HG02840 (cell line): ENCODE results near the gene SHLD3.
"Not testable (repeated sequence)": the region's sequence is repeated elsewhere in the genome, so short reads cannot be mapped to it uniquely, and the experiment has no call there.

Experiments used
- ATAC-seq: cut with Tn5 transposase; IDR thresholded peaks from one replicate; pipeline ENCODE4 v1.9.1; 2021; ENCODE audit warnings: mild to moderate bottlenecking, moderate library complexity, moderate number of reproducible peaks; ENCODE audit not compliant: unreplicated experiment, low FRiP score

SHLD3 gene, protein sequence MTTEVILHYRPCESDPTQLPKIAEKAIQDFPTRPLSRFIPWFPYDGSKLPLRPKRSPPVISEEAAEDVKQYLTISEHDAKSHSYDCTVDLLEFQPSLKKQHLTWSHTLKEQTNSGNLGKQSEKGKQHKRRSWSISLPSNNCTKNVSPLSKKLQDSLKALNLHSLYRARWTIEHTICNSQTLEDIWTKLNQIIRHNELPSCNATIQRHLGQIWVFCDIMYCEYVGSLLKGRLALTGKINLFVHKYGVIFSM

DNA sequence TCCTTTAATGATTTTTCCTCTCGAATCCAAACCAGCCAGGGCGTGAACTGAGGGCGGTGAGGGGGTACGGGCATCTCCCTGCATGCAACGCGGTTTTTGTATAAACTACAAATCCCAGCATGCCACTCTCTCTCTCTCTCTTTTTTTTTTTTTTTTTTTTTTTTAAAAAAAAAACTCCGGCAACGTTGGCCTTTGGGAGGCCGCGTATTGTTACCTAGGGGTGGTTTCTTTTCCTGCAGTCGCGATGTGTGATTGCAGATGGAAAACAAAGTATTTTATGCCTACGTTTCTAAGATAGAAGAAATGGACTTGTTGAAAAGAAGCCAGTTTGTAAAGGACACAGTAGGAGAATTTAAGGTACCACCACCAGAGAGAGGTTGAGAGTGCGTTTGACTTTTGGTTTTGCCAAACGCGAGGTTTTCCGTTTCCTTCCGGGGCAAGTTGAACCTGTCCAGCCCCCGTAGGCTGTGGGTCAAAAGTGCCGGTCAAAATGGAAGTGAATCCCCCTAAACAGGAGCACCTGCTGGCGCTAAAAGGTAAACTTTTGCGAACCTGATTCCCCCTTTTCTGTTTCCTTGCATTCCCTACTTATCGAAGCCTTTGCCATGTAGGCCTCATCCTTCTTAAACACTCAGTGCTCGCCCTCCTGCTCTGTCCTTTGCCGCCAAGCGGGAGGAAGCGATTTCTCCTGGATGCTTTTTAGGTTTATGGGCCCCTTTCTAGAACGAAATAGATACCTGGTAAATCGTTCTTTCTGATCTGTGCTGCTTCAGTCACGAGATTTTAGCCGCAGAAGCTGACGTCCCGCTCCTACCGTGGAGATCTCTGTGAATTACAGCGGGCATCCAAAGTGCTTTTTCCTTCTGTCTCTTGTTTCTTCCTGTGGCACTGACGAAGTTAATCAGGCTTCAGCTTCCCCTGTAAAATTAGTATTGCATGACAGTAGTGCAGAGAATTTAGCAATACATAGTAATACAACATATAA, at the start of gene SHLD3, which contains the start of gene TRAPPC13:
SHLD3 (plus strand) TSS at position 457 of the 985 bp plus-strand sequence. CDS start 4,561 bp downstream, outside the sequence.
TRAPPC13 (plus strand) TSS at position 457 of the 985 bp plus-strand sequence; CDS start at position 491, 34 bp downstream.
- peak; percentile 85 for ATAC-seq

DNA sequence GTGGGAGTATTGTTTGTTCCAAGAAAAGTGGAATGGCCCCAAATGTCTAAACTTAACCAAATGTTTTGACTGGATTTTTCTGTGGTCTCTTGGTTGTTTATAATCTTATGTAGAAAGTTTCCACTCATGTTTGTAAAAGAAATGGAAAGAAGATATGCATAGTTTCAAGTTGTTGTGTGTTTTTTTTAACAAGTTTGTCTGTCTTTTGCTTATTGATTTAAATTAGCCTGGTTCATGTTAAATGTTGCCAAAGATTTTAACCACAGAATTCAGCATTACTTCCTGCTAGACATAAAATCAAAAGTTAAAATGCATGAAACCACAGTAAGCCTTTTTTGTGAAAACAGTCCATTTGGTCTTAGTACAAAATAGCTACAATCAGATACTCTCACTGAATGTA, 47.7 kb upstream of the SHLD3 start:
- ATAC-seq, result no peak

DNA sequence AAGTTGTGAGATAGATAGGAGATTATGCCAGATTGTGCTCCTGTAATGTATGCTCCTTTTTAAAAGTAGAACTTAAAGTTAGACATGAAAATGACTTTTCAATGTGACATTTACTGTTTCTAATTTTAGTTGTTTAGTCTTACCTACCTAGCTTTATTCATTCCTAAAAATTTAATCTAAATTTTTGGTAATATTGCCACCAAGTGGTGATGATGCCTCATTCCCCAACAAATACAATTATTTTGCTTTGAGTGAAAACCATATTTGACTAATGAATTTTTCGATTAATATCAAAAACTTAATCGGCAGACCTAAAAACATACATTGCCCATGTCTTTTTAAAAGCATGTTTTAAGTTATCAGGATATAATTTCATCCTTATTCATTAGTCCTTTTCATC, 36.1 kb upstream of the SHLD3 start:
- no peak for ATAC-seq

DNA sequence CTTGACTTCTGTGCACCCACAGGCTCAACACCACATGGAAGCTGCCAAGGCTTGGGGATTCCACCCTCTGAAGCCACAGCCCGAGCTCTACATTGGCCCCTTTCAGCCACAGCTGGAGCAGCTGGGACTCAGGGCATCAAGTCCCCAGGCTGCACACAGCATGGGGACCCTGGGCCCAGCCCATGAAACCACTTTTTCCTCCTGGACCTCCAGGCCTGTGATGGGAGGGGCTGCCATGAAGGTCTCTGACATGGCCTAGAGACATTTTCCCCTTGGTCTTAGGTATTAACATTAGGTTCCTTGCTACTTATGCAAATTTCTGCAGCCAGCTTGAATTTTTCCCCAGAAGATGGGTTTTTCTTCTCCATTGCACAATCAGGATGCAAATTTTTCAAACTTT, 23.1 kb upstream of the SHLD3 start:
- ATAC-seq, result not testable (repeated sequence)

DNA sequence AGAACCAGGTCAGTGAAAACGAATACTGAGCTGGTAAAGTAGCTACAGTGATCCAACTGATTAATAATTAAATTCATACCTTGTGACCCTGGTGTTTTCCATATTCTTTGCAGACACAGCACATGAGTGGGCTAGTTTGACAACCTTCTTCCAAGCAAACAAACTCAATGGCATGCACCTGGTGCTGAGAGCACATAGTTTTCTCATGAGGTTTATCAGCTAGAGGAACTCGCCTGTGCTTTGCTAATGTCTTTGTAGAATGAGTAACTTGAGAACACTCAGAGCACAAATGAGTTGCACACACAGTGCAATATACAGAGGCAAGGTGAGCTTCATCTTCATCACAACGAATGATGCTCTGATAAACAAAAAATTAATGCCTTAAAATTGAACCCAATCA, 13.3 kb upstream of the SHLD3 start:
- ATAC-seq, result no peak

DNA sequence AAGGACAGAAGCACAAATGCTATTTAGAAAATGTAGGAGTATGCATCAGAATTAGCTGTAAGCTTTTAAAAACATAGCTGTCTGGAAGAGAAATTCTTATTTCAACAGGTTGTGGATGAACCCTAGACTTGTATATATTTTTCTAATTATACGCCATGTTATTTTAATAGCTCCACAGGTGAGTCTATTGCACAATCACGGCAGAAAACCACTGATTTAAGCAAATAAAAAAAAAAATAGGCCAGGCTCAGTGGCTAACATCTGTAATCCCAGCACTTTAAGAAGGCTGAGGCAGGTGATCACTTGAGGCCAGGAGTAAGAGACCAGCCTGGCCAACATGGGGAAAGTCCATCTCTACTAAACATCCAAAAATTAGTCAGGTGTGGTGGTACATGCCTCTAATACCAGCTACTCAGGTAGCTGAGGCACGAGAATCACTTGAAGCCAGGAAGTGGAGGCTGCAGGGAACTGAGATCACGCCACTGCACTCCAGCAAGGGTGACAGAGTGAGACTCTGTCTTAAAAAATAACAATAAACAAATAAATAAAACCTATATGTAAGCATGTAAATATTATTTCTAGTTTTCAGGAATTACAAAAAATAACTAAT, 12.4 kb upstream of the SHLD3 start:
- ATAC-seq, result no peak

DNA sequence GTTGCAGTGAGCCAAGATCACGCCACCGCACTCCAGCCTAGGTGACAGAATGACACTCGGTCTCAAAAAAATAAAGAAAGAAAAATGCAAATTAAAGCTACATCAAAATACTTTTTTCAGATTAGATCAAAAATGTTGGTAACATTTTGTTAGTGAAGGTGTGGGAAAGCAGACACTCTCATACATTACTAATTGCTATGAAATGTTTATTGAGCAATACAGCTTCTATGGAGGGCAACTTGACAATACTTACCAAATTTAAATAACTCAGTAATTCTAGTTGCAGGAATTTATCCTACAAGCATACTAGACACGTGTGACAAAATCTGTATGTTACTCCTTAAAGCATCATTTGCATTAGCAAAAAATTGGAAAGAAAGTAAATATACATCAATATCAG, 4.8 kb upstream of the SHLD3 start:
- ATAC-seq, result no peak

DNA sequence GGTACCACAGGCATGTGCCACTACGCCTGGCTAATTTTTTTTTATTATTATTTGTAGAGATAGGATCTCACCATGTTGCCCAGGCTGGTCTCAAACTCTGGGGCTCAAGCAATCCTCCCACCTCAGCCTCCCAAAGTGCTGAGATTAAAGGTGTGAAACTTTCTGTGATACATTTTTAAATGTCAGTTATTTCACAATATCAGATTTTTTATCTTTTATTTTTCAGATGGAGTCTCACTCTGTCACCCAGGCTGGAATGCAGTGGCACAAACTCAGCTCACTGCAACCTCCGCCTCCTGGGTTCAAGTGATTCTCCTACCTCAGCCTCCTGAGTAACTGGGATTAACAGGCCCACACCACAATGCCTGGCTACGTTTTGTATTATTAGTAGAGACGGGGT, 2.9 kb upstream of the SHLD3 start:
- not testable (repeated sequence) for ATAC-seq

DNA sequence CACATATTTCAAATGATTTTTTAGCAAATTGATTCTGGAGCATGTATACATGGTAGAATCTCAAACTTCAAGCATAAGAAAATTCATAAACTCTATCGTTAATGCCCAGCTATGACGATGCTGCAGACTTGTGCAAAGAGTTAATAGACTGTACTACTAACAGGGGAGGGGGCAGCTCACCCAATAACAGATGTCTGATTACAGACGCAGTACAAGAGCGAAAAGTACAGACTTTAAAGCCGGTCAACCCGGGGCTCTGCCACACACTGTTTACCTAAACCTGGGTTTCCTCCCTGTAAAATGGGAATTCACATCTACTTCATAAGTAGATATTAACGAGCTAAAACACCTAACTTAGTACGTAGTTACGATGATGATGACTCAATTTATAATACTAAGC, 1.3 kb upstream of the SHLD3 start:
- no peak for ATAC-seq

DNA sequence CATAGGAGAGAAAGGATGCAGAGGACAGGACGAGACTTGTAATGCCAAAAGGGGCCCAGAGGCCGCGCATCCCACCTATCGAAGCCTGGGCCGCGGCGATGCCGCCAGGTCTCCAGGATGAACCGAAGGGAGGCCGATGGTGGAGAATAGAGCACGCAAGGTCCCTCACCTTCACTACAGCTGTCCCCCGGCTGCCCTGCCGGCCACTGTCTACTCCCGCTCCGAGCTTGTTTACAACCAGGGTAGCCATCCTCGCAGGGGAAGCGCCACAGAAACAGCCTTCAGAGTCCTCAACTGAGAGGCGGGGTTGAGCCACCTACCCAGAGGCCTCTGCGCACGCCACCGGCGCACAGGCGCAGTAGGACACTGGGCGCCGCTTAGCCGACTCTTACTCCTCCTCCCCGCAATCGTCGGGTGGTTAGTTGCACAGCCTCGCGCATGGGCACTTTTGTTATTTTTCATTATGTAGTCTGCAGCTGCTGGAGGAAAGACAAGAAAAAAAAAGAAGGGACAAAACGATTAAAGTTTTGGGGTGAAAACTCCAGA, 729 bp upstream of the SHLD3 start, which contains the start of gene TRIM23:
TRIM23 (minus strand) TSS at position 309 of the 546 bp plus-strand sequence; CDS start at position 250, 59 bp downstream.
- ATAC-seq, result peak; percentile 93

DNA sequence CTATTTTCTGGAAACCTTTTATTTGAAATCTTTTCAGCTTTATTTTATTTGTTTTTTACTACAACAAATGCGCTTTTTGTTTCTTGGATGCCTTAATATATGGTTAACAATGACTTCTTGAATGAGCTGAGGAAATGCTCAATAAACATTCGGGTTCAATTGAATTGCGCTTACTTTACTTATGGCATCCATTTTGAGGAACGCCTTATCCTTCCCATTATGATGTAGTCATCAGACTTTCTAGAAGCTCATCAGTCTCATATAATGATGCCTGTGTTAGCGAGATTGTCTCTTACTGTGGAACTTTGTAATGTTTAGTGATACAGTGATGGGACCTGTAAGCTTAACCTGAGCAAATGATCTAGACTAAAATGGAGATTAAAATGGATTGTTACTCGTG, 916 bp downstream of the SHLD3 start:
- ATAC-seq, result no peak

DNA sequence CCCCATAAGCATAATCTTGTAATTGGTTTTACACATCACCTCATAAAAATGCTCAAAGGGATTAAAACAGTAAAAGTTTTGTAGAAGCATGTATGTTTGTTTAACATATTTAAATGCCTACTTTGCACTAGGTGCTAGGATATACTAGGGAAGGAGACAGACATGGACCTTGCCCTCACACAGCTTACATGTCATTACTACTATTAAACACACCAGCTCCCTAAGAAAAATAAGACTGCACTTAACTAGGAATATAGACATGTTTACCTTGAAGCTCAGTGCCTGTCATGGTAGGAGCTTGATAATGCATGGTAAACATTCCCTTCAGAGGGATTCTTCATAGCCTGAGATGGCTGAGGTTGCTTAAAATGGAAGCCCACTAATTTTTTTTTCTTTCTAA, 6.2 kb downstream of the SHLD3 start:
- ATAC-seq, result no peak

DNA sequence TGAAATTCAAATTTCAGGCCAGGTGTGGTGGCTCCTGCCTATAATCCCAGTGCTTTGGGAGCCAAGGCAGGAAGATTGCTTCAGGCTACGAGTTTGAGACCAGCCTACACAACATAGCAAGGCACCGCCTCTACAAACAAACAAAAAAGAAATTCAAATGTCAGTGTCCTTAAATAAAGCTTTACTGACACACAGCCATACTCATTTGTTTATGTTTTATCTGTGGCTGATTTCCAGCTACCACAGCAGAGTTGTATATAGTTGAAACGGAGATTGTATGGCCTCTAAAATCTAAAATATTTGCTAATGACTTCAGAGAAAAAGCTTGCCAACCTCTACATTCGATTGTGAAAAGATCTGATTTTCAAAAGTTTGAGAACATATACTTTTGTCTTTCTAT, 15.4 kb downstream of the SHLD3 start:
- no peak for ATAC-seq

DNA sequence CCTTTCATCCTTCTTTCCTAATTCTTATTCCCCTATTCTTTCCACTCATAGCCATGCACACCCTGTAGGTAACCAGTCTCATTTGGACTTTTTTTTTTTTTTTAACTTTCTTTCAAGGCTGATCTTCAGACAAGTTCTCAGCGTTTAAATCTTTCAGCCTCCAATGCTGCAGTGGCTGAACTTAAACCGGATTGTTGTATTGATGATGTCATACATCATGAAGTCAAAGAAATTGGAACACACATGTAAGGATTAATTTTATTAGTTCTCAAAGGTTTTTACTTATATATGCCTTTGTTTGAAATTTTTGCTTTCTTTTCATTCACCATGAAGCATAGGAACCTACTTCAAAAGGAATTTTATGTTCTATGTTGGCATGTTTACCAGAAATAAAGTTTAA, 22.1 kb downstream of the SHLD3 start:
- ATAC-seq, result no peak

DNA sequence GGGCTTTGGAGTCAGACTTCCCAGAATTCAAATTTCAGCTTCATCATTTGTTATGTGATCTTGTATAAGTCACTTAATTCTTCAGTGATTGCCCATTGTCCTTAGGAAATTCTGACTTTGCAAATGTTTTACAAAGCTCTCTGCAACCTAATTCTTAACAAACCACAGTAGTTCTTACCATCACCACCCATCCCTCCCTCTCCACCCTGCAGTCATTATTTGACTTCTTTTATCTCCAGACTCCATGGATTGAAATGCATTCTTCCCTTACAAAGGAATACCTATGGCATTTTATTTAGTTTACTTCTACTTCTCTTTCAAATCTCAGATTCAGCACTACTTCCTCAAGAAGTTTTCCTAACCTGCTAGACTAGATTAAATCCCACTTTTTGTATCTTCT, 23.1 kb downstream of the SHLD3 start:
- no peak for ATAC-seq

DNA sequence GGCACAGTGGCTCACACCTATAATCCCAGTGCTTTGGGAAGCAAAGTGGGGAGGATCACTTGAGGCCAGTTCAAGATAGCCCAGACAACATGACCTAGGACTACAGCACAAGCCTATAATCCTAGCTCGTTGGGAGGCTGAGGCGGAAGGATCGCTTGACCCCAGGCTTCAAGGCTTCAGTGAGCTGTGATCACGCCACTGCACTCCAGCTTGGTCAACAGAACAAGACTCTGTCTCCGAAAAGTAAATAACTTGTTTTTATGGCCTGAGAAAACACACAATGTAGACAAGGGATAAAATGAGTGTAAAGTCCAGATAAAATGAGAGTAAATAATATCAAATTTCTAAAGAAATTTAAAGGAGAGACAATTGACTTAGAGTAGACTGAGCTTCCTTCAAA, 26.3 kb downstream of the SHLD3 start:
- ATAC-seq, result no peak

DNA sequence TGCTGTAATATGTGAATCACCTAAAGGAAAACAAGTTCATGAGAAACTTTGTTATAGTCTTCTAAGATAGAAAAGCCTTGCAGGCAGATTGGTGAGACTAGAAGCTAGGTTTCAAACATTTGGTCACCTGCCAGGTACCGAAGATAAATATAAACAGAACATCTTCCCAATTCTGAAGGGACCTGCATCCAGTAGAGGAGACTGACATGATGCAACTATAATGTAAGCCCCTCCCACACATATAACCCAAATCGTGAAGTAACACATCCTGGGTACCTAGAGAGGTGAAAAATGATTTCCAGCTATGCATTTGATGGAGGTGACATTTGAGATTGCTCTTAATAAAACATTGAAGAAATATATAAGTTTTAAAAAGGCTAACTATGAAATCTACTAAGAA, 29.9 kb downstream of the SHLD3 start:
- ATAC-seq, result no peak

DNA sequence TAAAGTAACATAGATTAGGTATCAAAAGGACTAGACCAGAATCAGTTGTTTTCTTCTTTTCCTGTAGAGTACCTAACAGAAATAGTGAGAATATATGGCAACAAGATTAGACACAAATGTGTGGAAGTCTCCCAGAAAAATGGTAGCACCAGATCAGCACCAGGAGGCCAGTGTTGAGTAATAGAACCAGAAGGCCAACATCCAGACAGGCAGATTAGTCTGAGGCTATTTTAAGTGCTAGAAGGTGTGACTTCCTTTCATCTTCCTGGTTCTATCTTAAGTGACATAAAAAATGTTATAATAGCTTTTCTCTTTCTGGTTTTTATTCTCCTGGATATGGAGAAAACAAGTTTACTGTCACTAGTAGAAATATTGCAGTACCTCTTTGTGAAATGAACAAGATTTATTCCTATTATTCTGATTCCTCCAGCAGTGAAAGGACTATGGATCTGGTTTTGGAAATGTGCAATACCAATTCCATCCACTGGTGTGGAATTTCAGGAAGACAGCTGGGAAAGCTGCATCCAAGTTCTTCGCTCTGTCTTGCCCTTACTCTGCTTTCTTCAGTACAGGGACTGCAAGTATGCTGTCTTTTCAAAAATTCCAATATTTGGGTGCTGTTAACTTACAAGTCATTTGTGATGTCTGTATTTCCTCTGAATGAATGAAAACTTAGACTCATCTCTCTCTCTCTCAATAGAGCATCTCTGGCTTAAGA, 39.1 kb downstream of the SHLD3 start:
- no peak for ATAC-seq

DNA sequence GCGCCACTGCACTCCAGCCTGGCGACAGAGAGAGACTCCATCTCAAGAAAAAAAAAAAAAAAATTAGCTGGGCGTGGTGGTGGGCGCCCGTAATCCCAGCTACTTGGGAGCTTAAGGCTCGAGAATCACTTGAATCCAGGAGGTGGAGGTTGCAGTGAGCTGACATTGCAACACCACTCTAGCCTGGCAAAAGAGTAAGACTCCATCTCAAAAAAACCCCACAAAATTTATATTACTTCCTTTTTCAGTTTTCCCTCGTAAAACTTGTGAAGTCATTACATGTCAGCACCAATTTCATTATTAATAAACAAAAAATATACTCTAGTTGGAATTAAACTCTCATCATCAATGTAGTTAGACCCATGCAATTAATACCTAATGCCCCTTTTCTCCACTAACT, 43.9 kb downstream of the SHLD3 start:
- ATAC-seq, result no peak

DNA sequence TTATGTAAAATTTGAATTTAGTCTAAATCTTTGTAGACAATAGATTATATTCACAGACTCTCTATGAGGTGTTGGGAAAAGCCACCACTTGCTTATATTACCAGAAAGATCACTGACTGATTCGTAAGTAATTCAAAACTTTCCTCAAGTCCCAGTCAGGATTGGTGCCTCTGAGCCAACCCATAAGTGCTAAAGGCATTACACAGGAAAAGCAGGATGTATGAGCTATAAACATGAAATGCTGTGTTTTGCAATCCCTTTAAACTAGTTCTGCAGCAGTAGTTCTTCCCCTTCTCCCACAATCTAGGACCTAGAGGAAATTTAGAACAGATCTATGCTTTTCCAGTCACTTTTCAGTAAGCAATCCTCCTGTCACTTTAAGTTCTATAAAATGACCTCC, 48.0 kb downstream of the SHLD3 start:
- ATAC-seq, result no peak
